GM04504 (cell line): Measurements from ENCODE around the gene TAF1B.

Experiments used
- DNase-seq: peaks from one replicate; pipeline ENCODE4 v3.0.0-alpha.2; 2012; ENCODE audit warnings: low read depth

The TAF1B gene

GRCh38 chr2:9843229-9844035, at the start of gene TAF1B:
TAF1B (plus strand) TSS chr2:9843474; CDS start chr2:9843542, 68 bp downstream.
- peak; percentile 67 for DNase-seq

- no peak for DNase-seq
Measured at GRCh38 chr2:9793918-9794717, 49.2 kb upstream of the TAF1B start.

GRCh38 chr2:9795071-9795470, 48.2 kb upstream of the TAF1B start:
- DNase-seq: no peak

GRCh38 chr2:9796056-9797010, 46.9 kb upstream of the TAF1B start:
- no peak for DNase-seq

- DNase-seq: no peak
Measured at GRCh38 chr2:9797086-9797485, 46.2 kb upstream of the TAF1B start.

- no peak for DNase-seq
Measured at GRCh38 chr2:9797681-9798556, 45.4 kb upstream of the TAF1B start.

GRCh38 chr2:9799011-9799596, 44.2 kb upstream of the TAF1B start:
- no peak for DNase-seq

- DNase-seq: peak; percentile 52
Measured at GRCh38 chr2:9799729-9800632, 43.3 kb upstream of the TAF1B start.

GRCh38 chr2:9800639-9800974, 42.7 kb upstream of the TAF1B start:
- no peak for DNase-seq

- DNase-seq: no peak
Measured at GRCh38 chr2:9800975-9801726, 42.1 kb upstream of the TAF1B start.

- DNase-seq: no peak
Measured at GRCh38 chr2:9802576-9802993, 40.7 kb upstream of the TAF1B start.

GRCh38 chr2:9803023-9803805, 40.1 kb upstream of the TAF1B start:
- DNase-seq: no peak

GRCh38 chr2:9805435-9806297, 37.6 kb upstream of the TAF1B start:
- no peak for DNase-seq

GRCh38 chr2:9806298-9806610, 37.0 kb upstream of the TAF1B start:
- DNase-seq: no peak

- no peak for DNase-seq
Measured at GRCh38 chr2:9806656-9807055, 36.6 kb upstream of the TAF1B start.

GRCh38 chr2:9807056-9807455, 36.2 kb upstream of the TAF1B start:
- no peak for DNase-seq

- DNase-seq: no peak
Measured at GRCh38 chr2:9807555-9808305, 35.5 kb upstream of the TAF1B start.
